Ovary (tissue), 9 donors: ENCODE results near the gene FTO. TPM values are rescaled to one million over a fixed set of nuclear protein-coding genes. Genes with fewer than 3 reads are reported as not detected.

Experiments used
- DNase-seq, 5 donors: peaks; one replicate each; pipeline ENCODE4 v3.0.0-alpha.2; 2019 to 2020
- H3K27ac ChIP-seq, 2 donors: fragments of 200-600 bp; one replicate each; pipeline versions ENCODE4 v1.5.1 to v1.8.0; 2019 to 2022
- H3K27me3 ChIP-seq: fragments of 200-600 bp; one replicate; pipeline ENCODE4 v1.8.0; 2022
- H3K36me3 ChIP-seq: fragments of 200-600 bp; sonication (generic); one replicate; pipeline ENCODE4 v1.5.1; 2019
- H3K4me1 ChIP-seq: one replicate; pipeline ENCODE4 v1.8.1; 2013; ENCODE audit warnings: mild to moderate bottlenecking, moderate library complexity; ENCODE audit not compliant: insufficient read depth
- H3K4me3 ChIP-seq: fragments of 200-600 bp; sonication (generic); one replicate; pipeline ENCODE4 v1.5.1; 2017
- H3K9me3 ChIP-seq, 2 donors: fragments of 200-600 bp in 1 of 2; sonication (generic) in 1 of 2; one replicate each; pipeline versions ENCODE4 v1.5.1 to v1.8.1; 2013 to 2019; ENCODE audit warnings: mild to moderate bottlenecking in 1 of 2, moderate library complexity in 1 of 2
- CTCF ChIP-seq, 3 donors: fragments of 450-650 bp in 2 of 3; fragments of 200-600 bp in 1 of 3; IDR thresholded peaks; one replicate each; pipeline versions ENCODE4 v1.5.1 to v1.8.0; 2016 to 2022; ENCODE audit warnings: antibody characterized with exemption in 3 of 3, mild to moderate bottlenecking in 1 of 3
- EP300 ChIP-seq: sonication (generic); formaldehyde crosslinking; IDR thresholded peaks from one replicate; pipeline ENCODE4 v1.6.1; 2017; ENCODE audit warnings: antibody characterized with exemption
- POLR2A ChIP-seq: fragments of 450-650 bp; IDR thresholded peaks from one replicate; pipeline ENCODE4 v1.6.1; 2017; ENCODE audit warnings: antibody characterized with exemption, mild to moderate bottlenecking, moderate library complexity
- WGBS, 3 donors: extraction: QIAGEN DNeasy Blood & Tissue Kit in 1 of 3; methylation state at CpG; one replicate each; pipeline versions ENCODE4 v1.1.5 to v1.1.7; 2013 to 2017; 5-methylcytosine and 5-hydroxymethylcytosine counted together
- intact Hi-C, 4 donors: fragments of 100-400 bp; cut with DNase I; formaldehyde crosslinking; loops; one replicate each; pipeline versions ENCODE4 v1.11.0 to v1.15.1; 2022 to 2023
- polyA plus RNA-seq, 2 donors: library from polyadenylated mRNA; stranded (reverse); fragments of 200-250 nt in 1 of 2; fragments of 350-450 nt in 1 of 2; fragmentation: Illumina TruSeq in 1 of 2; extraction: RNeasy Lipid Tissue Mini Kit (QIAGEN cat#74804) in 1 of 2; gene quantifications; one replicate each; pipeline ENCODE4 v1.2.3, GENCODE V29; 2013 to 2014
- total RNA-seq, 7 donors: library from RNA; depleted of rRNA in 2 of 7; stranded (reverse); fragments of >200 nt in 2 of 7; fragmentation: NEBNext Ultra II Directional in 3 of 7; extraction: Animal tissue kit (Norgen Biotek cat#: 25700) in 3 of 7; gene quantifications; one replicate each; pipeline versions ENCODE4 v1.1.0 to v1.2.4, GENCODE V29; 2016 to 2023
- donor health status: DM: no; HTN: no; CAD: no; lungs with moderate emphysema.
- donor health status: DM: no; HTN: no; CAD: no.
- donor health status: Bipolar disorder and iron deficiency.
- donor health status: DM: yes; HTN: yes; CAD: no.
- donor health status: DM: no; HTN: no; CAD: no.
- donor health status: DM: yes; HTN: yes; CAD: no.

FTO gene
- total and polyA plus RNA-seq, 9 donors: 43.6 to 128 (median 91.4) TPM

DNA sequence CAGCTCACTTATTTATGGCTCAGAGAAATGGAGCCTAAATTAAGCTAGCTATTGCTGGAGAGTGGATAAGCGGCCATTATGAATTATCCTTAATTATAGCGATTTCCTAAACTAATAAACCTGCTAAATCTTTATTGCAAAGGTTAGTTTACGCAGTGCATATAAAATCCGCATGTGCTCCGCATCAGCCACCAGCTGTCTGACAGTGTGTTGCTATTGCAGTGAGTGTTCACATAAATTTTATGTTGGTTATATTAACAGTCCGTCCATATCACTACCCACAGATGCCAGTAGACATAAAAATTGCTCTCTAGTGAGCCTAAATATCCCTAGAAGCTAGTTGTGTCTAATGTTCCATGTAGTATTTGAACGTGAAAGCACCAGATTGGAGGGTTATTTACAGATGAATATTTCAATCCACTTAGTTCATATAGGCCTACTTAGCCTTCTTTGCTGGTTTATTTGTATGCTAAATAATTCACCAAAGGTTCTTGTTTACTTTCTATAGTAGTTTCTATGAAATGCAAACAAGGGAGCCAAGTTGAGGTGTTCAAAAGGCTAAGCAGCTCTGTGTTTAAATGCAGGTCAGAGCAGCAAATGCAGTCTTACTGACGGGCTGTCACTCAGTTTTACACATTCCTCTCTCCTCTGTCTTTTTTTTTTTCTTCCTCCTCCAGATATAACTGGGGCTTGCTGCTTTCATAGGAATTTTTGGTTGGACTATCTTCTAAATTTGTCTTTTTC is 363.5 kb downstream of the FTO start:
- 92 to 96% (median 93%) methylated on average over 8 of the region's 8 CpGs for WGBS, 3 donors
- H3K27ac ChIP-seq: no peak overlapping the region
- DNase-seq: no peak
- no peaks in the 10 kb centered on the region for H3K36me3 ChIP-seq
- no peaks in the 10 kb centered on the region for H3K27me3 ChIP-seq
- intact Hi-C loops: no loop called here
- H3K4me3 ChIP-seq: no peak overlapping the region
- H3K4me1 ChIP-seq: peaks cover 1% of the 10 kb centered on the region
- TF ChIP-seq EP300 (no peak), POLR2A (no peak), CTCF (IDR thresholded peaks at IDR 0.05) (no peak)
- H3K9me3 ChIP-seq: no peaks in the 10 kb centered on the region

GRCh38 chr16:54068212-54068611 is 364.3 kb downstream of the FTO start:
- TF ChIP-seq EP300: no peak
- TF ChIP-seq CTCF (IDR thresholded peaks at IDR 0.05): no peak
- TF ChIP-seq POLR2A: no peak
- no peak overlapping the region for H3K4me3 ChIP-seq
- no peaks in the 10 kb centered on the region for H3K9me3 ChIP-seq
- no peaks in the 10 kb centered on the region for H3K27me3 ChIP-seq
- H3K27ac ChIP-seq: no peak overlapping the region
- DNase-seq: no peak
- WGBS, 3 donors: 76 to 100% (median 96%) methylated on average over 2 of the region's 2 CpGs
- H3K36me3 ChIP-seq: no peaks in the 10 kb centered on the region
- no peaks in the 10 kb centered on the region for H3K4me1 ChIP-seq
- intact Hi-C loops: no loop called here

DNA sequence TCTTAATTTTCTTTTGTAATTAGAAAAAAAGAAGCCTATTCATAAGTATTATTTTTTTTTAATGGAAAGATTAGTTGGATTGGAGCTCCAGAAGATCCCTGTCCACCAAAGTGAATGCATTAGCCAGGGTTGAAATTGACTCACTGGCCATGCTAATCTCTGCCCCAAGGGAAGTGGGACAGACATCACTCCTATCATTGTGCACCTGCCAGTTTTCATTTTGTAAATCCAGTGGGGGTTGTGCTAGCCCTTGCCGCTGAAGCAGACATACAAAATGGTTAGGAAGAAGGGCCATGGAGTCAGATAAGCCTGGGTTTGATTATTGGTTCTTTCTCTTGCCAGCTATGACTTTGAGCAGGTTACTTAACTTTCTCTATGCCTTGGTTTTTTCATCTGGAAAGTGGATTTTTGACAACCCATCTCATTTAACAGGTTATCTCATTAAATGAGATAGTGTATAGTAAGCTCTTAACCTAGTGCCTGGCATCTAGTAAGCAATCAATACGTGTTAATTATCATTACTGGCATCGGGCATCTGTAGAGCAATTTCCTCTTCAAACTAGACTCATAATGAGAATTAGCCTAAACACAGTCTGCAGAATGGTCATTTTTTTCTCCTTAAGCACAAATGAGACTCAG is 365.8 kb downstream of the FTO start:
- H3K27me3 ChIP-seq: no peaks in the 10 kb centered on the region
- TF ChIP-seq POLR2A (no peak), EP300 (no peak), CTCF (IDR thresholded peaks at IDR 0.05) (no peak)
- intact Hi-C loops: no loop called here
- H3K36me3 ChIP-seq: no peaks in the 10 kb centered on the region
- no peaks in the 10 kb centered on the region for H3K9me3 ChIP-seq
- 97 to 98% (median 98%) methylated on average over 3 of the region's 3 CpGs for WGBS, 3 donors
- H3K4me1 ChIP-seq: no peaks in the 10 kb centered on the region
- DNase-seq: no peak
- H3K4me3 ChIP-seq: no peak overlapping the region
- H3K27ac ChIP-seq: no peak overlapping the region

DNA sequence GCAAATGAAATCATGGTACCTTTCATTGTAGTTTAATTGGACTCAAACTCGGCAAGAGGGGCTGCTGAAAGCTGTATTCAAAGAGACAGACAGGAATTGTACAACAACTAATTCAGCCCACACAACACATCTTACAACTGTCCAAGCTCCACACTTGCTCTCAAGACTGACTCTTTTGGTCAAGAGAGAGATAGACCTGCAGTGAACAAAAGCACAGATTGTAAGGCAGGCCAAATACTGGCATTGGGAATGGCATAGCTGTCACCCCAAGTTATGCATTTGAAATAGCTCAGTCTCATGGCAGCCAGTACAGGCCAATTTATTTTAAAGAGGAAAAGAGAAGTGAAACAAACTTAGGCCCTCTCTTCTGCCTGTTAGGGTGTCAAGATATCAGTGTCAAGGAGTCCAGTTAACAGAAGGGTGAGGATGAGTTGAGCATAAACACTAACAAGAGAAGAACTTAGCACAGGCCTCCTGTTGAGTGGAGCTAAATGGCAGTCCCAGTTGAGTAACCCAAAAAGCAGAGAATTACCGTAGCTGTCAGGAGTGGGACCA is 366.9 kb downstream of the FTO start:
- intact Hi-C loops: no loop called here
- DNase-seq: no peak
- no peak for TF ChIP-seq CTCF (IDR thresholded peaks at IDR 0.05)
- no peak for TF ChIP-seq EP300
- no peak for TF ChIP-seq POLR2A
- WGBS, 3 donors: 92 to 97% (median 97%) methylated on average over 2 of the region's 2 CpGs
- H3K27me3 ChIP-seq: no peaks in the 10 kb centered on the region
- no peaks in the 10 kb centered on the region for H3K36me3 ChIP-seq
- no peak overlapping the region for H3K4me3 ChIP-seq
- no peaks in the 10 kb centered on the region for H3K4me1 ChIP-seq
- H3K27ac ChIP-seq: no peak overlapping the region
- H3K9me3 ChIP-seq: no peaks in the 10 kb centered on the region
